Measurements from ENCODE around the gene F5. TPM values are rescaled to one million over a fixed set of nuclear protein-coding genes. Genes with fewer than 3 reads are reported as not detected.

The F5 gene
- total and polyA plus RNA-seq, 9 of the 15 experiments (the other 6 are each of a cell fraction or from before 2014, with no cell fraction given): 0.03 to 0.13 TPM; not detected in 7

DNA sequence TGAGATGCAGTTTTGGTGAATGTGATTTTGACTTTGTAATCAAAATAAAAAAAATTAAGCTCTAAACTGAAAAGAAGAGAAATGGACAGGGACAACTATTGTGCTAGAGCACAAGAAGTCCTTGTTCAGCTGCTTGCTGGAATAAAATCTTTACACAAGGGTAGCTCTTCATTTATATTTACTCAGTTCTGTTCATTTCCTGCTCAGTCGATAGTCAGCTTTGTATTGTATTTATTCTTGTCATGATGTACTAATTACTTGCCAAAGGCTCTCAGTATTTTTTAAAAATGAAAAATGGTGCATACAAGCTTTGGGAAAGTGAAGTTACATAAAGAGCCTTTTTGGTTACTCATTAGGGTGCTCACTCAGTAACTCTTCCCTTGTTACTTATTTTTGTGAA, 17.8 kb downstream of the F5 start (continued):
- TF ChIP-seq, protein P1, sequence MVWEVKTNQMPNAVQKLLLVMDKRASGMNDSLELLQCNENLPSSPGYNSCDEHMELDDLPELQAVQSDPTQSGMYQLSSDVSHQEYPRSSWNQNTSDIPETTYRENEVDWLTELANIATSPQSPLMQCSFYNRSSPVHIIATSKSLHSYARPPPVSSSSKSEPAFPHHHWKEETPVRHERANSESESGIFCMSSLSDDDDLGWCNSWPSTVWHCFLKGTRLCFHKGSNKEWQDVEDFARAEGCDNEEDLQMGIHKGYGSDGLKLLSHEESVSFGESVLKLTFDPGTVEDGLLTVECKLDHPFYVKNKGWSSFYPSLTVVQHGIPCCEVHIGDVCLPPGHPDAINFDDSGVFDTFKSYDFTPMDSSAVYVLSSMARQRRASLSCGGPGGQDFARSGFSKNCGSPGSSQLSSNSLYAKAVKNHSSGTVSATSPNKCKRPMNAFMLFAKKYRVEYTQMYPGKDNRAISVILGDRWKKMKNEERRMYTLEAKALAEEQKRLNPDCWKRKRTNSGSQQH (CRISPR knock-in tag; IDR thresholded peaks at IDR 0.05): no peak
- TF ChIP-seq KLF10 (CRISPR knock-in tag; IDR thresholded peaks at IDR 0.05) (no peak), HMG20A (CRISPR knock-in tag; conservative IDR thresholded peaks at IDR 0.05) (no peak)

DNA sequence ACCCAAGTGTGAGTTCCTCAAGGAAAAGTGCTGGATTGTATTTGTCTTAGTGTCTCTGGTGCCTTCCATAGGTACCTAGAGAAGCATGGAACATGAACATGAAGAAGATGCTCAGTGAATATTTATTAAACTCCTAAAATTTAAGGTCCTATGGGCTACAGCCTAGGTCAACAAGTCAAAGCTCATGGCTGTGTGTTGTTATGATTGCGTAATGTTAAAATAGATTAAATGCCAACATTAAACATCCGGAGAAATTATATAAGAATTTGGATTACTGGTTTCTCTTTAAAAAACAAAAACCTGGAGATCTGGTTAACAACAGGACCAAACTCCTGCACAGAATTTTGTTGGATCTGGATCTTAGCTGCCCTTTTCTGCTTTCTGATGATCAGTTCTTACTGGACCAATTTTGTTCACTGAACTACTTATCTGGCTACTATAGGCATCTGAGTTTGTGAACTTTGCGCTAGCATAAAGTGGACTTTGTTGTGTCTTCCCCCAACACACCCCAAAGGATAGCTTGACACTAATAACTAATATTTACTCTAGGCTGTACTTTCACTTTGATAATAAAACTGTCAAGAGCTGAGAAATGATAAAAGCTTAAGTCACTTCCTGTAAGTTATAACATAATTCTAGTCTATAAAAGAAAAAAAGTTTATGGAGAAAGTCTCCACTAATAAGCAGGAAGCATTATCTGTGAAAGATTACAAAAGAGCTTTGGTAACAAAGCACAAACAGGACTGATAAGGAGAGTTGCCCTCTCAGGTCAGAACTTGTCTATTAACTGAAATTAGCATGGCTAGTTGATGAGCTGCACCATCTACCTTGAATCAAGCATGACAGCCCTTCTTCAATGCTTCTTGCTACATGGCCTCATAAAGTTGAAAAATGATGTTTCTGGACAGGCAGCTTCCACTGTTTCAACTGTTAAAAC, 20.7 kb downstream of the F5 start:
- FAIRE-seq: no peak
- 2% methylated on average over 3 of the region's 3 CpGs for WGBS (ENCODE audit: insufficient coverage, low coverage, missing lambda C conversion rate)

More for the DNA sequence above, 20.7 kb downstream of the F5 start:
- no peaks in the 10 kb centered on the region for H4K20me1 ChIP-seq (replicated peaks; ENCODE audit: control insufficient read depth, insufficient read depth, low read length)
- ChIA-PET CTCF (ENCODE audit: low intra/inter-chr PET ratio) (no interaction called here), POLR2A (no interaction called here)
- DNase-seq (ENCODE audit: extremely low read depth in 1 of 4, low spot score in 3 of 4): no peak
- no peak overlapping the region for H3K9ac ChIP-seq (ENCODE audit: insufficient read depth in 1 of 2, low read depth in 2 of 2, low read length in 2 of 2)
- no peaks in the 10 kb centered on the region for H3K4me1 ChIP-seq (replicated peaks in 1 of 2; ENCODE audit: control insufficient read depth in 2 of 2, insufficient read depth in 2 of 2, low read length in 2 of 2)
- intact Hi-C loops (cut with micrococcal nuclease) (no loop called here), in situ Hi-C loops (cut with MboI) (no loop called here)
- H3K79me2 ChIP-seq (ENCODE audit: control insufficient read depth, insufficient read depth, low read length): no peaks in the 10 kb centered on the region
- no peak overlapping the region for H3K4me2 ChIP-seq (ENCODE audit: insufficient read depth, low read length)
- H3K9me1 ChIP-seq (ENCODE audit: control insufficient read depth, insufficient read depth, low read length): no peaks in the 10 kb centered on the region
- no peak overlapping the region for H2AFZ ChIP-seq (ENCODE audit: low read depth, low read length)
- no peaks in the 10 kb centered on the region for H3K27me3 ChIP-seq (ENCODE audit: control insufficient read depth in 2 of 2, insufficient read depth in 2 of 2, low read length in 2 of 2)
- H3K36me3 ChIP-seq (ENCODE audit: control insufficient read depth, insufficient read depth, low read length): no peaks in the 10 kb centered on the region
- BruUV-seq (replicated peaks): no TSS peak
- H3K27ac ChIP-seq (ENCODE audit: extremely low read depth, low read depth, low read length): no peak overlapping the region
- no peak overlapping the region for H3K4me3 ChIP-seq
- TF ChIP-seq, protein P2, sequence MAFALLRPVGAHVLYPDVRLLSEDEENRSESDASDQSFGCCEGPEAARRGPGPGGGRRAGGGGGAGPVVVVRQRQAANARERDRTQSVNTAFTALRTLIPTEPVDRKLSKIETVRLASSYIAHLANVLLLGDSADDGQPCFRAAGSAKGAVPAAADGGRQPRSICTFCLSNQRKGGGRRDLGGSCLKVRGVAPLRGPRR (CRISPR knock-in tag; IDR thresholded peaks at IDR 0.05): no peak
- TF ChIP-seq ZNF766 (CRISPR knock-in tag; conservative IDR thresholded peaks at IDR 0.05) (no peak), ZNF717 (CRISPR knock-in tag; IDR thresholded peaks at IDR 0.05) (no peak), RFX7 (CRISPR knock-in tag; IDR thresholded peaks at IDR 0.05) (no peak), TEAD2 (tag; IDR thresholded peaks at IDR 0.05) (no peak), TGIF2 (CRISPR knock-in tag; IDR thresholded peaks at IDR 0.05) (no peak), CEBPB (tag; IDR thresholded peaks at IDR 0.05) (peak; percentile 72), FUS (optimal IDR thresholded peaks at IDR 0.05; ENCODE audit: low read depth, low read length) (no peak), EP300 (IDR thresholded peaks at IDR 0.05; ENCODE audit: low read length) (no peak), CEBPG (CRISPR knock-in tag; IDR thresholded peaks at IDR 0.05) (no peak), CEBPG (tag; conservative IDR thresholded peaks at IDR 0.05 in 1 of 2, IDR thresholded peaks at IDR 0.05 in 1 of 2) (peak in 1 of 2 experiments; percentile 92; a peak in 2 of 4 replicates)
- H3K9me3 ChIP-seq (replicated peaks; ENCODE audit: control insufficient read depth, insufficient read depth, low read depth, low read length): no peaks in the 10 kb centered on the region
- no peak for ATAC-seq
